Measurements from ENCODE around the gene MATCAP1. TPM values are rescaled to one million over a fixed set of nuclear protein-coding genes. Genes with fewer than 3 reads are reported as not detected.

MATCAP1 gene
- total and polyA plus RNA-seq, 2 of the 13 experiments (the other 11 are each of a cell fraction or from before 2014, with no cell fraction given): 11.2 to 24.5 TPM

- TF ChIP-seq DMTF1 (CRISPR knock-in tag; IDR thresholded peaks at IDR 0.05): no peak
- no peak for TF ChIP-seq ZNF136 (CRISPR knock-in tag; IDR thresholded peaks at IDR 0.05; ENCODE audit: low read depth)
- TF ChIP-seq ETV6 (CRISPR knock-in tag; conservative IDR thresholded peaks at IDR 0.05): no peak
- no peak for TF ChIP-seq SOX5 (CRISPR knock-in tag; IDR thresholded peaks at IDR 0.05; ENCODE audit: borderline replicate concordance)
- TF ChIP-seq ZNF629 (CRISPR knock-in tag; conservative IDR thresholded peaks at IDR 0.05): peak; percentile 88
- TF ChIP-seq ZNF407 (CRISPR knock-in tag; IDR thresholded peaks at IDR 0.05; ENCODE audit: not compliant biosample characterization): no peak
- 0 out of 2 replicates have a peak, but pooled peaks have one; percentile 9 for TF ChIP-seq ZNF605 (CRISPR knock-in tag; IDR thresholded peaks at IDR 0.05)
- TF ChIP-seq ZC3H13 (CRISPR knock-in tag; IDR thresholded peaks at IDR 0.05): no peak
- 0 out of 2 replicates have a peak, but pooled peaks have one; percentile 2 for TF ChIP-seq ZNF816 (CRISPR knock-in tag; IDR thresholded peaks at IDR 0.05; ENCODE audit: borderline replicate concordance)
- no peak for TF ChIP-seq TRIM24 (CRISPR knock-in tag; IDR thresholded peaks at IDR 0.05)
- no peak for TF ChIP-seq SAP130 (CRISPR knock-in tag; IDR thresholded peaks at IDR 0.05; ENCODE audit: low read depth)
- TF ChIP-seq ZBTB34 (CRISPR knock-in tag; IDR thresholded peaks at IDR 0.05): no peak
- 0 out of 2 replicates have a peak, but pooled peaks have one; percentile 15 for TF ChIP-seq ZNF501 (CRISPR knock-in tag; IDR thresholded peaks at IDR 0.05)
- TF ChIP-seq KMT2A (CRISPR knock-in tag; IDR thresholded peaks at IDR 0.05): no peak
- no peak for TF ChIP-seq SNAI1 (CRISPR knock-in tag; IDR thresholded peaks at IDR 0.05; ENCODE audit: borderline replicate concordance)
- TF ChIP-seq PHF8 (CRISPR knock-in tag; IDR thresholded peaks at IDR 0.05): 0 out of 2 replicates have a peak, but pooled peaks have one; percentile 10
- no peak for TF ChIP-seq SMARCC2 (IDR thresholded peaks at IDR 0.05)
Observed at GRCh38 chr16:67165121-67166078, 18.4 kb downstream of the MATCAP1 start (continued).

Measured in HepG2 (cell line).